HepG2 (cell line): Measurements from ENCODE around the gene PEX11A. TPM values are rescaled to one million over a fixed set of nuclear protein-coding genes. Genes with fewer than 3 reads are reported as not detected.

ENCODE experiments used
- ATF6 ChIP-seq: sonication (generic); formaldehyde crosslinking; conservative IDR thresholded peaks from 2 replicates; pipeline ENCODE4 v1.4.0; 2020; ENCODE audit warnings: missing genetic modification reagents
- BCL3 ChIP-seq: sonication (generic); formaldehyde crosslinking; IDR thresholded peaks from 2 replicates; pipeline ENCODE4 v1.5.1; 2020; ENCODE audit warnings: mild to moderate bottlenecking, missing genetic modification reagents, moderate library complexity
- BRCA1 ChIP-seq: sonication (generic); formaldehyde crosslinking; IDR thresholded peaks from 2 replicates; pipeline ENCODE4 v1.4.0; 2020; ENCODE audit warnings: missing genetic modification reagents
- CBX1 ChIP-seq: IDR thresholded peaks from one replicate; pipeline ENCODE4 v1.6.1; 2016; ENCODE audit warnings: antibody characterized with exemption, low read depth
- GATAD2A ChIP-seq: IDR thresholded peaks from 2 replicates; pipeline ENCODE4 v1.6.1; 2016
- GTF3A ChIP-seq: sonication (generic); formaldehyde crosslinking; conservative IDR thresholded peaks from 2 replicates; pipeline ENCODE4 v1.4.0; 2020; ENCODE audit warnings: mild to moderate bottlenecking, missing genetic modification reagents
- KDM2A ChIP-seq: sonication (generic); formaldehyde crosslinking; IDR thresholded peaks from 2 replicates; pipeline ENCODE4 v1.4.0; 2020; ENCODE audit warnings: low read depth, missing genetic modification reagents, borderline replicate concordance
- RAD51 ChIP-seq: fragments of 450-650 bp; IDR thresholded peaks from 2 replicates; pipeline ENCODE4 v1.6.1; 2016; ENCODE audit warnings: borderline replicate concordance
- SOX5 ChIP-seq: IDR thresholded peaks from 2 replicates; pipeline ENCODE4 v1.6.1; 2016; ENCODE audit warnings: borderline replicate concordance
- UBTF ChIP-seq: sonication (generic); formaldehyde crosslinking; IDR thresholded peaks from 2 replicates; pipeline ENCODE4 v1.4.0; 2020; ENCODE audit warnings: mild to moderate bottlenecking, missing genetic modification reagents
- ZBTB37 ChIP-seq: sonication (generic); formaldehyde crosslinking; IDR thresholded peaks from 2 replicates; pipeline ENCODE4 v1.4.0; 2020; ENCODE audit warnings: mild to moderate bottlenecking, missing genetic modification reagents
- ZBTB39 ChIP-seq: sonication (generic); formaldehyde crosslinking; IDR thresholded peaks from 2 replicates; pipeline ENCODE4 v1.5.0; 2020; ENCODE audit warnings: missing genetic modification reagents
- ZBTB44 ChIP-seq: sonication (generic); formaldehyde crosslinking; IDR thresholded peaks from 2 replicates; pipeline ENCODE4 v1.4.0; 2020; ENCODE audit warnings: missing genetic modification reagents
- ZFP41 ChIP-seq: sonication (generic); formaldehyde crosslinking; IDR thresholded peaks from 2 replicates; pipeline ENCODE4 v1.4.0; 2020; ENCODE audit warnings: mild to moderate bottlenecking, missing genetic modification reagents, borderline replicate concordance
- ZFYVE20 ChIP-seq: sonication (generic); formaldehyde crosslinking; IDR thresholded peaks from 2 replicates; pipeline ENCODE4 v1.8.0; 2023; ENCODE audit warnings: low read depth, mild to moderate bottlenecking, moderate library complexity, missing genetic modification reagents, borderline replicate concordance
- ZNF552 ChIP-seq: sonication (generic); formaldehyde crosslinking; IDR thresholded peaks from 2 replicates; pipeline ENCODE4 v1.9.0; 2022; ENCODE audit warnings: missing genetic modification reagents, mild to moderate bottlenecking, borderline replicate concordance
- ZNF564 ChIP-seq: sonication (generic); formaldehyde crosslinking; IDR thresholded peaks from 2 replicates; pipeline ENCODE4 v1.8.1; 2023; ENCODE audit warnings: mild to moderate bottlenecking, missing genetic modification reagents
- polyA plus RNA-seq, 8 experiments: library from polyadenylated mRNA; depleted of rRNA in 3 of 8; stranded (reverse) in 7 of 8; unstranded in 1 of 8; fragments of >200 nt; fragmentation: Illumina TruSeq in 4 of 8; extraction: Trizol in 4 of 8; gene quantifications; 2 replicates each; pipeline versions ENCODE4 v1.2.1 to v1.2.3, GENCODE V29; 2011 to 2016; ENCODE audit warnings: low read depth in 4 of 8, missing spikeins in 1 of 8, mixed read lengths in 1 of 8; ENCODE audit not compliant: insufficient read depth in 1 of 8
- total RNA-seq, 5 experiments: library from RNA; depleted of rRNA; stranded (reverse); fragments of >200 nt; fragmentation: Illumina TruSeq; extraction: Trizol; gene quantifications; 2 replicates each; pipeline ENCODE4 v1.2.3, GENCODE V29; 2016; ENCODE audit warnings: low read depth in 1 of 5

Gene PEX11A
- total and polyA plus RNA-seq, 2 of the 13 experiments (the other 11 are each of a cell fraction or from before 2014, with no cell fraction given), result 9.9 to 15.1 TPM

GRCh38 chr15:89680282-89680873 is 10.2 kb downstream of the PEX11A start (continued):
- TF ChIP-seq UBTF (CRISPR knock-in tag) (no peak), GTF3A (CRISPR knock-in tag) (no peak), RAD51 (no peak), ZNF552 (CRISPR knock-in tag) (no peak), ZBTB39 (peak; percentile 96), ZBTB37 (CRISPR knock-in tag) (no peak; the same call in 1 of the 2 replicates), ZNF564 (CRISPR knock-in tag) (no peak), SOX5 (CRISPR knock-in tag) (0 out of 2 replicates have a peak, but pooled peaks have one; percentile 29), ZFYVE20 (CRISPR knock-in tag) (no peak), BRCA1 (no peak), CBX1 (no peak), BCL3 (CRISPR knock-in tag) (no peak), GATAD2A (CRISPR knock-in tag) (peak; percentile 59), ZFP41 (CRISPR knock-in tag) (no peak), ATF6 (CRISPR knock-in tag) (no peak), ZBTB44 (CRISPR knock-in tag) (no peak), KDM2A (CRISPR knock-in tag) (no peak)
